Activated CD4-positive, alpha-beta T cell treated with anti-CD3 and anti-CD28 coated beads, Interleukin-2, amount 50 U/mL, for 16 hours (primary cell): Measurements from ENCODE around the gene HES1.

Experiments used
- DNase-seq: peaks from one replicate; pipeline ENCODE4 v3.0.0-alpha.2; 2020

HES1 gene

DNA sequence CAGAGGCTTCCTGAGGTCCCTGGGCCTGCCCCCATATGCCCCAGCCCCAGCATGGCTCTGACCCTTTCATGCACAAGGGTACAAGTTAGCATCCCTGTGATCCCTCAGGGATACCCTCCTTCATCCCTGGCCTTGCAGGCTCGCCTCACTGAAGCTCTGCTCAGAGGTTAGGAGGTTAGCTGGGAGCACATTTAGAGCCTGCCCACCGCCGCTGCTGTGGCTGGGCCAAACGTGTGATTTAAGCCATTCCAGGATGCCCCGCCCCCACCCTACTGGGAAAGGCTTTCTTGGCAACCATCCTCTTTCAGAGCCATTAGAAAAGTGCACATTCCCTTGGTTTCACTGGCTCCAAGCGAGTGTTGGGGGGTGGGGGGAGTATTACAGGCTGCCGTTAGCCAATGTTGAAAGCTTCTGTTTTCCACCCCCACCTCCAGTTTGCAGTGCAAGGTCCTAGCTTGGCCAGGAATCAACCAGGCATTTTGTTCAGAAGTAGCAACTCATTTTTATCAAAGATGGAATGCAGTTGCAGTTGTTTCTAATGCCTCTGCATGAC, 6.3 kb upstream of the HES1 start:
- no peak for DNase-seq

DNA sequence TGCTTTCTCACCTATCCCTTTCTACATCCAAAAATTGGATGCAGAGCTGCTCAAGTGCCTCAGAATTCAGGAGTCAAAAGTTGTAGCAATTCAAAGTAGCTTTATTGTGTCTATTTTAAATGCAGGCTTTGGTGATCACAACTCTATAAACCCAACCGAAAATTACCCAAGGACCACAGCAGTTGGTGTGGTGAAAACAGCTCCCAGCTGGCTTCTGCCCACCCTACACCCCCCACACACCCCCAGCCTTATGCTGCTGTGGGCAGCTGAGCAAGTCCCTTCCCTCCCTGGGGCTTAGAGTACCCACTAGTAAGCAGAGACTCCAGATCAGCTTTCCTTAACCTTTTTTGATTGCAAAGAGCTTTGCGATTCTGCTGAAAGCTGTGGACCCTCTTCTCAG, 5.8 kb upstream of the HES1 start:
- no peak for DNase-seq

DNA sequence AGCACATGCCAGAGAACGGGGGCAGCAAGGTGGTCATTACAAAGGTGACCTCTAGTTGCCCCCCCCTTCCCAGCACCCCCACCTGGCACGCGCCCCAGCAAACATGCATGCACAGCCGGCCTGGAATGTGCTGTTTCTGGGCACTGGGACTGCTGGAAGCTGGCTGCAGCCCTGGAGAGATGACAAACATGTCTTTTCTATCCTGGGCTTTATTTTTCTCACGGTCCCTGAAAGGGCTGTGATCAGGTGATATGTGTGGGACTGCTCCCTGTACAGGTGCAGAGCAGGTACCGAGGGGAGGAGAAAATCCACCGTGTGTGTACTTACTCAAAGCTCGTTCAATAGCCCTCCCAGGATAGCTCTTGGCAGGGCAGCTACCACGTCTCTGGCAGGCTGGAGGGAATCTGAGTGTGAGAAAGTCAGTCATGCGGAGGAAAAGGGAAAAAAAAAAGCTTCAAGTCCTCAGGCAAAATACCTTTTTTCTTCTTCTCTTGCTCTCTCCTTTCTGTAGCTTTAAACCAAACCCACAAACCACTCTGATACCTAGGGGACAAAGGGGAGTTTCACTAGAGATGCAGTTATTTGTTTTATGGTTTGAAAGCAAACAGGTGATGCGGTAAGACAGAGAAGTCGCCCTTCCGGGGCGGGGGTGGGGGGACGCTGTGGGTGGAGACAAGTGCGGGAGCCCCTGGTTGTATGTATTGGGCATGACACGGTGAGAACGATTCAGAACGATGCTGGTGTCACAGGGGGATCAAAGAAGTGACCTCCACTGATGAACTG, 5.0 kb upstream of the HES1 start:
- no peak for DNase-seq

DNA sequence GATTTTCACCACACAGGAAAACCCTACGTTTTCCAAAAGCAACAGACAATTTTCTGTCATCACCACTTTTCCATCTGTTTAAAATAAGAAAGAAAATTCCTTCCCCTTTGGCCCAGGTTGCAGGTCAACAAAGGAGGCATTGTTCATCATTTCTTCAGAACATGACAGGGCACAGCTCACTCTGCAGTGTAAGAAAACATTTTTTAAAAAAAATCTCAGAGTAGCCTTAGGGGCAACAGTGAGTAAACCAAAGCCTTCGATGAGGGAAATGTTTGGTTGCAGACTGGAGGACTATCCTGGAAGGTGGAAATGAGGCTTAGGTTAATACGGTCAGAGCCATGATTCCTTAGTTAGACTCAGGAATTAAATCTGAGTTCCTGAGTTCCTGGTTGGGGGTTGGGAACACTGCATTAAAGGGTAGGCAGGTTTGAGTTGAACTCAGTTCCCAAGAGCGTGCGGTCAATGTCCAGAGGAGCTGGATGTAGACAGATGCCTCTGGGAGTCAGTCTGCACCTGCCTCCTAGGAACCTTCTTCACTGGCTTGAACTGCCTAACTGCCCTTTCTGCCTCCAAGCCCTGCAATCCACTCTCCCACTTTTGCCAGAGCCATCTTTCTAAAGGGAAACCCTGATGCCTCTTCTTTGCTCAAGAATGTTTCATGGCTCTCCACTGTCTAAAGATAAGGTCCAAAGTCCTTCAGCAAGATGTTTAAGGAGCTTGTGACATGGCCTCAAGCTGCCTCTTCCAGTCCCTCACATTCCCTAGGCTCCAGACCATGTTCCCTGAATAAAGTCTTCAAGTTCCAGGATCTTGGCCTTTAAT, 3.3 kb upstream of the HES1 start:
- no peak for DNase-seq

DNA sequence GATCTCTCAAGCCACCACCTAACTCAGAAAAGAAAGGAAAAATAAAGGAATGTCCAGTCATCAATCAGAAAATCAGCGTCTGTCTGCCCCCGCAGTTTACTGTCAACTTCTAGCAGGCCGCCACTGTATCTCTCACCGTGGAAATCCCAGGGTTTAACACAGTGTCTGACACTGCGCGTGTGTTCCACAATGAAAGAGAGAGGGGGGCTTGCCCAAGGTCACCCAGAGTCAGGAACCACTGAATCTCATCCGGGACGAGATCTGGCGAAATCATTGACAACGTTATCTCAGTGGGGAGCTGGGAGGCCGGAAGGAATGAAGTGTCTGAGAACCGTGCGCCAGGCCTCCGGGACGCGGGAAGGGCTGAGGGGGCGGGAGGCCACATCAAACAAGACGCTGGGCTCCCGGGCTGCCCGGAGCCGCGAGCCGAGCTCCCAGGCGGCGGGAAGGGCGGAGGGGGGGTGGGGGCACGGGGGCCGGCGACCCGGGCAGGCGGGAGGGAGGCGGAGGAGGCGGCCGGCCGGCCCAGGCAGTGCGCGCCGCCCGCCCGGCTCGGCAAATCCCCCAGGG, 2.2 kb upstream of the HES1 start:
- DNase-seq, result no peak

DNA sequence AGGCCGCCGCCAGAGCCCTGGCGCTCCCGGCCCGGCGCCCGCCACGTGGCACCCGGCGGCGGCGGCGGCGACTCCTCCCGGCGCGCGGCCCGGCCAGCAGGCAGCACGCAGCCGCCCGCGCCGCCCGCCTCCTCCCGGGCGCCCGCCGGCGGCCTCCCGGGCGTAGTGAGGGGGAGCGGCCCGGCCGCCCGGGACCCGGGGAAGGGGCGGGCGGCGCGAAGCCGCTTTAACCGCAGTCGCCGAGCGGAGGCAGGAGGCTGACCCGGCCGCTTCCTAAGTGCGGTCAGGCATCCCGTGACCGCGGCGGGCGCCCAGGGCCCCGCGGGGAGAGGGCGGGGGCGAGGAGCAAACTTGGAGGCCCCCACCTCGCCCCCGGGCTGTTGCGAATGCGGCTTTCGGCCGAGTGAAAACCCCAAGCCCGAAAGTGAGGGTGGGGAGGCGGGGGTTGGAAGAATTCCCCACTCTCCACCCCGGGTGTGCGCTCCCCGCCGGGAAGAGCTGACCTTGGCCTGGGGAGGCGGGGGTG, 1.7 kb upstream of the HES1 start:
- peak; percentile 32 for DNase-seq

DNA sequence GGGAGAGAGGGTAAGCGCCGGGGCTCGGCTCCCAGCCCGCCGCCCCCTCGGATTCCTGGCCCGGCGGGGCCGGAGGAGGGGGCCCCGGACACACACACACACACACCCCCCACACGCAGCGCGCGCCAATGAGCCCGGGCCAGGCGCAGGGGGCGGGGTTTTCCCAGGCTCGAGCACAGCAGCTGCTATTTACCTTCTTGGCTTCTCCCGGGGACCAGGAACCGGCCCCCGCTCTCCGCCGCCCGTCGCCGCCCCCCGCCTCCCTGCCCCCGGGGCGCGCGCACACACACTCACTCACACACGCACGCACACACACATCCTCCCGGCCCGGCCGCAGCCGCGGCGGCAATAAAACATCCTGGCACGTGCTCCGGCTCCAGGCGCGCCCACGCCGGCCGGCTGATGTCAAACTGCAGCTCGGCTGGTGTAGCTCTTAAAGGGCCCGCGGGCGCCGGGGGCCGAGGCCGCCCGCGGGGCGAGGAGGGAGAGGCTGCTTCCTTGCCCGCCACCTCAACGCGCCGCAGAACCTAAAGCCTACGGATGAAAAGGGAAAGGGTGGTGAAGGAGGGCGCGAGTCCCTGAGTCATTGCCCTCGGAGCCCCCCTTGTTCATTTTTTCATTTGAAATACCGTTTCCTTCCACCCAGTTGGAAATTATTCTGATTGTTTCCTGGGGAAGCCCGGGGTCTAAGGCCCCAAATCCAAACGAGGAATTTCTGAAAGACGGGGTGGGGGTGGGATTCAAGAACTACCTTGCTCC, 1.0 kb upstream of the HES1 start:
- peak; percentile 87 for DNase-seq

DNA sequence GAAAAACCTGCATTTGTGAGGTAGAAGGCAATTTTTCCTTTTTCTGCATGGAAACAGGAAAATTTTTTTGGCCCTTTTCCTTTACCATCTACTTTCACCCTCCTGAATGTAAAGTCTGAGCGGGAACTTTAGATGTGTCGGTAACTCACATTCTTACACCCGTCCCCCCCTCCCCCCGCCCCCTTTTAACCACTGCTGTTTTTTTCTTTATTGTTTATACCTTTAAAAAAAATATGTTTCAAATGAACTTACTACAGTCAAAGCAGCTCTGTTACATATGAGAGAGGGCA, 487 bp upstream of the HES1 start:
- no peak for DNase-seq

DNA sequence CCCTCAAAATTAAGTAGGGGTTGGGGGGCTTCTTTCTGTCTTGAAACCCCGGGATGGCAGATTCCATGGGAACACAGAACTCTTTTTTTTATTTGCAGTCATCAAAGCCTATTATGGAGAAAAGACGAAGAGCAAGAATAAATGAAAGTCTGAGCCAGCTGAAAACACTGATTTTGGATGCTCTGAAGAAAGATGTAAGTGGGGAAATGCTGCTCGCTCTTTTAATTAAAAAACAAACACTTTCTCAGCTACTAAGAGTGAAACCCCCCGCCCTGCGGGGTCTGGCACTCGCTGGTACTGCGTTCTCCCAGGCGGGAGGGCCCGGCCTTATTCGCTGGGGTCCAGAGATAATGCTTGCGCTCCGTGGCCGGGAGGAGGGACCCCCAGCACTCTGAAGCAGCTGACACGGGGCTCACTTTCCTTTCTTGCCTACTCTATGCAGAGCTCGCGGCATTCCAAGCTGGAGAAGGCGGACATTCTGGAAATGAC, 615 bp downstream of the HES1 start:
- no peak for DNase-seq

DNA sequence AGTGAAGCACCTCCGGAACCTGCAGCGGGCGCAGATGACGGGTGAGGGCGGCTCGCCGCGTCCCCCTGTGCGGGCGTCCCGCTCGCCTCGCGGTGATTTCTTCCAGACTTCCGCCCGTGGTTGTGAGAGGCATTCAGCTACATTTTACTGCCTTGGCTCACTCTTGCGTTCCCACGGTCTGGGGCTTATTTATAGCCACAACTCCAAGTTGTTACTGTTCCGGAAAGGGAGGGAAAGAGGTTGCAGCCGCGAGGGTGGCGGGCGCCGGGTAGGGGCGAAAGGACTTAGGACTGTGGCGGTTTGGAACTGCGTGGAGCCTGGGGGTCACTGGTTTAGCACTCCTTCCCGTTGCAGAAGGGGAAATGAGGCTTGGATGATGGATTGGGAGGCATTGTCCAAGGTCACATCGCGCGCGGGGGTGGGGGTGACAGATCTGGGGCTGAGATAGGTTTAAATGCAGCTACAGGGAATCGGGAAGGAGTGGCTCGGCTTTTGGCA, 1.1 kb downstream of the HES1 start:
- no peak for DNase-seq

DNA sequence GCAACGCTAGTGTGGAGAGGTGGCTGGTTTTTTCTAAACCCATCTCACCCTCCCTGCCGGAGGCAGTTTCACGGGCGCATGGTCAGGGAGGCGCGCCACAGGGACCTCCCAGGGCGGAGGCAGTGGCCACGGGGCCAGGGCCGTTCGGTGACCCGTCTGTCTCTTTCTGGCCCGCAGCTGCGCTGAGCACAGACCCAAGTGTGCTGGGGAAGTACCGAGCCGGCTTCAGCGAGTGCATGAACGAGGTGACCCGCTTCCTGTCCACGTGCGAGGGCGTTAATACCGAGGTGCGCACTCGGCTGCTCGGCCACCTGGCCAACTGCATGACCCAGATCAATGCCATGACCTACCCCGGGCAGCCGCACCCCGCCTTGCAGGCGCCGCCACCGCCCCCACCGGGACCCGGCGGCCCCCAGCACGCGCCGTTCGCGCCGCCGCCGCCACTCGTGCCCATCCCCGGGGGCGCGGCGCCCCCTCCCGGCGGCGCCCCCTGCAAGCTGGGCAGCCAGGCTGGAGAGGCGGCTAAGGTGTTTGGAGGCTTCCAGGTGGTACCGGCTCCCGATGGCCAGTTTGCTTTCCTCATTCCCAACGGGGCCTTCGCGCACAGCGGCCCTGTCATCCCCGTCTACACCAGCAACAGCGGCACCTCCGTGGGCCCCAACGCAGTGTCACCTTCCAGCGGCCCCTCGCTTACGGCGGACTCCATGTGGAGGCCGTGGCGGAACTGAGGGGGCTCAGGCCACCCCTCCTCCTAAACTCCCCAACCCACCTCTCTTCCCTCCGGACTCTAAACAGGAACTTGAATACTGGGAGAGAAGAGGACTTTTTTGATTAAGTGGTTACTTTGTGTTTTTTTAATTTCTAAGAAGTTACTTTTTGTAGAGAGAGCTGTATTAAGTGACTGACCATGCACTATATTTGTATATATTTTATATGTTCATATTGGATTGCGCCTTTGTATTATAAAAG, 1.8 kb downstream of the HES1 start:
- DNase-seq, result peak; percentile 37

DNA sequence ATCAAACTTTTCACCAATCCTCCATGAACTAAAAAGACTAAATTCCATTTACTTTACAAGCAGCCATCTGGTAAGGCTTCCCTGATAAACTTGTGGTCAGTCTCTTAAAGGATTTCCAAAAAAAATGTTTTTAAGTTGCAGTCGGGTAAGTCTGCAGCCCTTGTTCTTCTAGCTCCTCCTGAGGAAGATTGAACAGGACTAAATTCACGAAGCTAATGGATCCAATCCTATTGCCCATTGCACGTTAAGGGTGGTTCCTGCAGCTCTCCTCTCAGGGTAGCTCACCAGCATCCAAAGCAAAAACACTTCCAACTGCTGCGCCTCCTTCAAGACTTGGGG, 2.8 kb downstream of the HES1 start:
- no peak for DNase-seq

DNA sequence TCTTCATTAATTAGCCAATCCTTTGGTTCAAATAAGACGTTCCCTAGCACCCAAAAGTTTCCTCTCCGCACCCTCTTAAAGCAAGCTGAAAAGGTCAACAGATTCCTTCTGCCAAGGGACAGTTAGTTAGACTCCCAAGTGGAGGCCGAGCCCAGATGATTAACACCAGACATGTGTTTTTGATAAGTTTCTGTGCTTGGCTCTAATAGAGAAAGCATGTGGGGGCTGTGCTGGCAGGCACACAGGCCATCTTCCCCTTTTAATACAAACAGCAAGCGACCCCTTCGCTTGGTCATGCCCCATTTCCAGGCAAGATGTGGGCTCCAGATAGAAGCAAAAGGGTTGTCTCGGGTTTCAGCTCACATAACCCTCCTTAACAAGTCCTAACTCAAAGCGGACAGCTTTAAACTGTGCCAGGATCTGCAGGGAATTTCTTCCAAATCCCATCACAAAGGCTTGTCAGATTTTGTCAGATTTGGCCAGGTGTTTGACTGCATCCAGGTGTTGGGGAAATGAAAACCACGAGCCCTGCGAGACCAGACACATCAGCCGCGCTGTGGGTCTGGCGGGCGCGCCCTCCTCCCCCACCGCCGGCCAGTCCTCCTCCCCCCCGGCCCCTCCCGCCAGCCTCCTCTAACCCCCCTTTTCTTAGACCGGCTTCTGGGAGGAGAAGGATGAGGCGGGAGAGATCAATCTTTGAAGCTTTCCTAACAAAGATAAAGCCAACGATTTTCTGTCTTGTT, 3.3 kb downstream of the HES1 start:
- no peak for DNase-seq

DNA sequence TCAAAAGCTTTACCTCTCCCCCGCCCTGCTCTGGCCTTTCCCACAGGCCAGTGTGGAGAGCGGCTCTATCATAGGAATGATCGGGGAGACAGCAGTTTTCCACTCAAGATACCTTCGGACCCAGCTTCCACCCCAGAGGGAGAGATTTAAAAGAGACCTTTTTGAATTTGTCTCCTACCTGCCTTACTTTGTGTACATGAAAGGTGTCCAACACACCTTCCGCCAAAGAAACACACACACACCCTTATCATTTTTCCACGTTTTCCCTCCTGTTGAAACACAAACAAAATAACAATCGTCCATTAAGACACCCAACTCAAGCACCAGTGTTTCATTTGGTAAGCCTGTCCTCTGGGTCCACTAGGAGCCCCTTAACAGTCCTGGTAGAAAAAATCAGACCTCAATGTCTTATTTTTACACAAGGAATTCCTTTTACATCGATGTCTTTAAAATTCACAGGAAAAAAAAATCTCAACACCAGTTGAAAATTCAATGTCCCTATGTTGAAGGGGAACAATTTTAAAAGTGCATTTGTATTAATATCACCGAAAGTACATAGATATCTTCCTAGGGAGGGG, 4.0 kb downstream of the HES1 start:
- DNase-seq, result no peak

DNA sequence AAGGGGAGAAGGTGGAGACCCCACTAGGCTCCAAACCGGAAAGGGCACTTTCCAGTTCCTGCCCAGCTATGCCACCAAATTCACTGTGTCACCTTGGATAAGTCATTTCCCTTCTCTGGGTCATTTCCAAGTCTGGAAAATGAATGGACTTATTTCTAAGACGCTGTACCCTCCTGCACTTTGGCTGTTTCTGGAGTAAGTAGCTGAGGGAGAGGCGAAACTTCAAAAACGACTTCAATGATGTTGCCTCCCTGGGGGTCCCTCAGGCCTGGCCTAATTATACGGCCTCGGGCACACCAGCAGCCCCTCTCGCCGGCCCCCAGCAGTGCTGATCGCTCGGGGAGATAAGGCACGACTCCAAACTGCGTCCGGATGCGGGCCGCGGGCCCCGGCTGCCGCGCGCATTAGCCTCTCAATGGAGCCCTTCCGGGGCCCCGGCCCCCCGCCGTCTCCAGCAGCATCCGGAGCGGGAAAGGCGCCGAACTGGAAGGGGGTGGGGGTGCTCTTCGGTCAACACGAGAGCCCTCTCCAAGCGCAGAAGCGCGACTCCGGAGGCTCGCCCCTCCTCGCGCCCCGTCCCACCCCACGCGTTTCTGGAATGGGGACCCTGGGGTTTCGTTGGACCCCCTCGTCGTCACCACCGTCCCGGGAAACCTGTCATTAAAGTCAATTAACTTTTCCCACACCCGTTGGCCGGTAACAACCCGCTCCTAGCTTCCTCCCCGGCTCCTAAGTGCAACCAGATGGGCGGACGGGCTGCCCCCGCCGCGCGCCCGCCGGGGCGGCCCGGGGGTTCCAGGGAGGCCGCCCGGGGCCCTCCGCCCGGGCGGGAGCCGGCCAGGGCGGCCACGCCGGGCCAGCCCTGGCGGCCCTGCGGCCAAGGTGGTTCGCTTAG, 4.8 kb downstream of the HES1 start:
- peak; percentile 14 for DNase-seq

DNA sequence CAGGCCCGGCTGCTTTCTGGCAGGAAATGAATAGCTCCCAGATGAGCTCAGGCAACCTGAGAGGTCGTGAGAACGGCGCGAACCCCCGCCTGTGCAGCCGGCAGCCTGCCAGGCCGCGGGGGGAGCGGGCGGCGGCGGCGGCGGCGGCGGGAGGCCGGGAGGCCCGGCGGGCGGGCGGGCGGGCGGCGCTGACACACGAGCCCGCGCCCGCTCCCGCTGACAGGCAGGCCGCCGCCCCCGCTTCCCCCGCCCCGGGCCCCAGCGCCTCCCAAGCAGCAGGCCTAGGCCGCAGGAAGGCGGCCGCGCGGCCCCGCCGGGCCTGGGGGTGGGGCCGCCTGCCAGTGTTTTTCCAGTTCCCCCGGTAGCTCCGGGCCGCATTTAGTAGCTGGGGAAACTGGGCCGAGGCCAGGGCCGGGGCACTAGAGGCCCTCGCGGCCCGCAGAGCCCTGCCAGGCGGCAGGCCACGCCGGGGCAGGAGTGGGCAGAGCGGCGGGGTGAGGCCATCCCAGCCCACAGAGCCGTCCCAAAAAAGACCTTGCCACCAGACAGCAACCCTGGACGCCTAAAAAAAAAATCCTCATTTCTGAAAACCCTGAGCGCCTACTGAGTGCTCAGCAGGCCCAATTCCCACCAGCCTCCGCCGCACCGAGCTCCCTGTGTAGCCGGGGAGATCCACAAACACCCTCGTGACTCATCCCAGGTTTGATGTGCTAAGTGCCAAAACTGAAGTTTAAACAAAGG, 5.6 kb downstream of the HES1 start:
- peak; percentile 64 for DNase-seq

DNA sequence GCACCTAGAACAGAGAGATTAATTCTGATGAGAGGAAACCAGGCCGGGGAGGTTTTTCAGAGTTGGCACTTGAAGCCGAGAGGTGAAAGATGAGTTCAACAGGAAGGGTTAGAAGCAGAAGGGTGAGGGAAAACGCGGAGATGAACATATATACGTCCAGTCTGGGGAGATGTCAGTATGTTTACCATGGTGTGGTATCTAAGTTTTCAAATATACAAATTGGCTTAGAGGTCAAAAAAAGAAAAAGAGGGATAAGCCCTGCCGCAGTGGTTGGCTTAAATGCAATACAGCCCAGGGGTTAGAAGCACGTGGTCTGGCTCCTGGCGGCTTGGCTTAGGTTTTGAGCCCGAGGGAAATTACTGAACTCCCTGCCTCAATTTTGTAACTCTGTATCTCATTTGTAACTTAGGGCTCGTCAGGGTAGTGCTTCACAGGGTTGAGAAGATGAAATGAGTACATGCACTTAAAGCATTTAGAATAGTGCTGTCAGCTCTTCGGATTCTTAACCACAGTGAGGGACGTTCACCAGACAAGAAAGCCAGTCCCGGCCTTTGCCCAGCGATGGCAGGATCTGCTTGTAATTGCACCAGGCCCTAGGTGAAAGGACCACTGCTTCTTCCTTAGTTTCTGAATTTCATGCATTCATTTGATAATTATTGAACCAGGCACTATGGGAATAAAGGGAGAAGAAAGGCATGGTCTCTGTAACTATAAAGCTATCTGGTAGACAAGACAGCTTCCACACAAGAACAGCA, 6.4 kb downstream of the HES1 start:
- no peak for DNase-seq

DNA sequence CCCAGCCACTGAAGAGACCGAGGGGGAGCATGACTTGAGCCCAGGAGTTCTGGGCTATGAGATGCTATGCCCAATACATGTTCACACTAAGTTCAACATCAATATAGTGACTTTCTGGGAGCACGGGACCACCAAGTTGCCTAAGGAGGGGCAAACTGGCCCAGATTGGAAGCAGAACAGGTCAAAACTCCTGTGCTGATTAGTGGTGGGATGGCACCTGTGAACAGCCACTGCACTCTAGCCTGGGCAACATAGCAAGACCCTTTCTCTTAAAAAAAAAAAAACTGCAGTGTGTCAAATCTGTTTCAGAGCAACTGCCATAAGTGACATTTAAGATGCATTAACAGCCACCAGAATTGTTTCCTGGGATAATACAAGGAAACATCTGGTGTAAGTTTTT, 9.8 kb downstream of the HES1 start:
- no peak for DNase-seq
